ENCODE data around the gene ZMAT5.
A peak's percentile ranks its signal among the peaks of the same experiment; 100 is the strongest.

Gene ZMAT5

DNA sequence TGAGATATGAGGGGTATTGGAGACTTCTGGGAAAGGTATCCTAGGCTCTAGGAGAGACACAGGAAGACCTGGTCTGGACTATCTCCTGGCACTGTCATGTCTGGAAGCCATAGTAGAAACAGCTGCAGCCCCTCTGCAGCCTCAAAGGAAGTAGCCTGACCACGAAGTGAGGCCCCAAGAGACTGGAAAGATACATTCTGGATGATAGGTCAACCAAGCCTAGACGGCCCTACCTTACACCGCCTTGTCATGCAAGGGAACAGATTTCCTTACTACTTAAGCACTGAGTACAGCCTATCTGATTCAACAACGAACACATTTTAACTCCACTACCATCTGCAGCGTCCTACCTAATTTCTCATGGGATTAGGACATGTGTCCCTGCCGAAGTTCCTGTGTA is 31.5 kb upstream of the ZMAT5 start:
- Mint-ChIP-seq H3K27me3 (no peaks in the 10 kb centered on the region), H3K27ac (peak overlapping the region; percentile 9), H3K4me3 (no peak overlapping the region), H3K4me1 (peaks cover 39% of the 10 kb centered on the region), H3K36me3 (peaks cover 43% of the 10 kb centered on the region), H3K9me3 (no peaks in the 10 kb centered on the region)
- ATAC-seq, result peak; percentile 86

DNA sequence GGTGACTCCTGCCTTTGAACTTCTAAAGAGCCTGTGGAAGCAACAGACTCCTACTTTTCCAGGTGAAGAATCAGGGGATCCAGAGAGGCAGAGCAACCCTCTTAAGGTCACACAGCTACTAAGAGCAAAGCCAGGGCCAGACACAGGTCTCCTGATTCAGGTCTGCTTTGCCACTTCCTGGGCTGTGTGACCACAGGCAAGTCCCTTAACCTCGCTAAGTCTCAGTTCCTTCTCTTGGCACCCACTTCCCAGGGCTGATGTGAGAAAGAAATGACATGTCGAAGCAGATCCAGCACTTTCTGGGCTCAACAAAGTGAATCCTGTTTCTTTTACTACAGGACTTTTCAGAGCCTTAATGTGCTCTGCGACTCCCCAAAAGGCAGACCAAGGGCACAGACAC is 30.5 kb upstream of the ZMAT5 start:
- Mint-ChIP-seq H3K9me3 (no peaks in the 10 kb centered on the region), H3K27me3 (no peaks in the 10 kb centered on the region), H3K36me3 (peaks cover 52% of the 10 kb centered on the region), H3K4me1 (peaks cover 39% of the 10 kb centered on the region), H3K4me3 (no peak overlapping the region), H3K27ac (peak overlapping the region; percentile 9)
- peak; percentile 94 for ATAC-seq

DNA sequence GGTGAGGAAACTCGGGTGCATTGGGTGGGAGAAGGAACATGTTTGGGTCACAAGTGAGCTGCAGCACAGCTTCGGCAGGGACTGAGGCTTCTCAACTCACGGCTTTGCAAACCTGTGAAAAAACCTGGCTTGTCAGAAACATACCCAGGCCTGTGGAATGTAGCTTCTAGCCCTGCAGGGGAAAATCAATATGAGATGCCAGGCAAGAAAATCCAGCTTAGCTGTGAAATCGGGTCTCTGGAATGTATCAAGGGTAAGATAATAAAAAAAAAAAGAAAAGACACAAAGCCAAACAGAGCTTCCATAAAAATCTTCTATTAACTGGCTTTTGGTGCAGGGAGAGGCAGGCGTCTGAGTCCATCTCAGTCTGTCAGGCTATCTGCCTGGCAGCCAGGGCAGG is 28.9 kb upstream of the ZMAT5 start:
- peaks cover 39% of the 10 kb centered on the region for H3K4me1 Mint-ChIP-seq
- no peak for ATAC-seq
- no peak overlapping the region for H3K27ac Mint-ChIP-seq
- H3K9me3 Mint-ChIP-seq, result no peaks in the 10 kb centered on the region
- peaks cover 53% of the 10 kb centered on the region for H3K36me3 Mint-ChIP-seq
- no peaks in the 10 kb centered on the region for H3K27me3 Mint-ChIP-seq
- H3K4me3 Mint-ChIP-seq, result no peak overlapping the region

DNA sequence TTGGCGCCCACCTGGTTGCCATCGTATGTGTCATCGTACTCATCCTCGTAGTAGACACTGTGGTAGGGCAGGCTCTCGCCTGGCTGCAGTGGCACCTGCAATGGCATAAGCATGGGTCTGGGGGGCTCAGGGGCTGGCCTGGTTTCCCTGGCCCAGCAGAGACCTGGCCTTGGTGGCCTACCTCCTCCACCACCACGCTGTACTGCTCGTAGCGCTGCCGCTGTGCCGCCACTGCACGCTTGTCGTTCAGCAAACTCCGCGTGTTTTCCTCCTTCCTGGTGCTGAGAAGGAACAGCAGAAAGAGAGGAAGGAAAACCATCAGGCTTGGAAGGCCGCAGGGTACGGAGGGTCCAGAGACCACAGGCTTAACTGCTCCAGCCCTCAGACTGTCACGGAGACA is 26.6 kb upstream of the ZMAT5 start:
- H3K27me3 Mint-ChIP-seq, result no peaks in the 10 kb centered on the region
- no peak overlapping the region for H3K27ac Mint-ChIP-seq
- H3K9me3 Mint-ChIP-seq, result no peaks in the 10 kb centered on the region
- H3K36me3 Mint-ChIP-seq, result peaks cover 60% of the 10 kb centered on the region
- ATAC-seq, result no peak
- no peak overlapping the region for H3K4me3 Mint-ChIP-seq
- peaks cover 23% of the 10 kb centered on the region for H3K4me1 Mint-ChIP-seq

DNA sequence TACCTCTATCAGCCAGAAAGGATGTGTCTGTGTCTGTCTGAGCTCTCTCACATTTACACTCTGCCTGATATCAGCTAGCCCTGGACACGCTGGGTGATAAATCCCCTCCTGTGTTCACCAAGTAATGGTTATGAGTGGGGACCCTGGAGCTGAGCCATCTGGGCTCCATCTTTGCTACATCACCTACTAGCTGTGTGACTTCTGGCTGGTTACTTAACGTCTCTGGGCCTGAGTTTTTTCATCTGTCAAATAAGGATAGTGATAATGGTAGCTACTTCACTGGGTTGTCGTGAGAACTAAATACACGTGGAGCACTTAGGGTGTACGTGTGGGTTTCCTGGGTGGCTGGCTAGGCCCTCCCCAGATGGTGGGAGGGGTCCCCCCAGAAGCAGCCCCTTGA is 23.3 kb upstream of the ZMAT5 start:
- no peak overlapping the region for H3K27ac Mint-ChIP-seq
- H3K4me1 Mint-ChIP-seq, result peaks cover 2% of the 10 kb centered on the region
- no peaks in the 10 kb centered on the region for H3K9me3 Mint-ChIP-seq
- no peak for ATAC-seq
- peaks cover 61% of the 10 kb centered on the region for H3K36me3 Mint-ChIP-seq
- no peak overlapping the region for H3K4me3 Mint-ChIP-seq
- H3K27me3 Mint-ChIP-seq, result no peaks in the 10 kb centered on the region

DNA sequence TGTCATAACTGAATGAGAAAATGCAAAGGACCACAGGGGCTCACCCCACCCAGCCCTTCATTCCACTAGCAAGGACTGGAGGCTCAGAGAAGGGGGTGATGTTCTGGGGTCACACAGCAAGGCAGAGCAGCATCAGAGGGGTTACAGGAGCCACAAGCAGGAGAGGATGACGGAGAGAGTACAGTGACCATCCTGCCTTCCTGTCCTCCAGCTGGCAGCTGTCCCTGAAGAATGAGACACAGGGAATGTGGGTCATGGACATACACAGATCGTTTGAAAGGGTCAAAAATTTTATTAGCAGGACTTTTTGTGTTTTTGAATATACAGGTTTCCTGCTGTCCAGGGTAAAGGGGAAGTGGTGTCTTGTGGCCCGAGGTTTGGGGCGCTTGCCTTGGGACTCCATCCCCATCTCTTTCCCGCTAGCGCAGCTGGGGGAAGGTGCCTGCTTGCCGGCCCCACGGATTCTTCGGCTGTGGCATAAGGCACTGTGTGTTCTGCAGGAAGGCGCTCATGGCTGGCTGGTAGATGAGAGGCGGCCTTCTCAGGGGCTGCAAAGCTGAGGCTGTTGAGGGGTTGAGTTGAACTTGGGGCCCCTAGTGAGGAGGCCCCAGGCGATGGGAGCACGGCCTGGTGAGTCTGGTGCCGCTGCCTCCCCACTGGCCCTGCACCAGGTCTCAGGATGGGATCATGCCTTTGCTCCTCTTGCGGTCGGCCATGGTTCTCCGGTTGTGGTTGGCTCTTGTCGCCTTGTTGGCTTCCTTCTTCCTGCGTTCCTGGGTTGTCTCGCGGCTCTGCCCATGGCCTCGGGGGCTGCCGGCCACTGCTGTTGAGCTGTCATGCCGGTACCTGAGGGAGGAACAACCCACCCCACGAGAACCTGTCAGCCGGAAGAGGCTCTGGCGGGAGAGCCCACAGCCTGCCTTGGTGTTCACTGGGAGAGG is 21.8 kb upstream of the ZMAT5 start:
- H3K4me1 Mint-ChIP-seq, result peaks cover 12% of the 10 kb centered on the region
- no peaks in the 10 kb centered on the region for H3K9me3 Mint-ChIP-seq
- H3K27ac Mint-ChIP-seq, result no peak overlapping the region
- no peaks in the 10 kb centered on the region for H3K27me3 Mint-ChIP-seq
- H3K4me3 Mint-ChIP-seq, result no peak overlapping the region
- no peak for ATAC-seq
- peaks cover 61% of the 10 kb centered on the region for H3K36me3 Mint-ChIP-seq

DNA sequence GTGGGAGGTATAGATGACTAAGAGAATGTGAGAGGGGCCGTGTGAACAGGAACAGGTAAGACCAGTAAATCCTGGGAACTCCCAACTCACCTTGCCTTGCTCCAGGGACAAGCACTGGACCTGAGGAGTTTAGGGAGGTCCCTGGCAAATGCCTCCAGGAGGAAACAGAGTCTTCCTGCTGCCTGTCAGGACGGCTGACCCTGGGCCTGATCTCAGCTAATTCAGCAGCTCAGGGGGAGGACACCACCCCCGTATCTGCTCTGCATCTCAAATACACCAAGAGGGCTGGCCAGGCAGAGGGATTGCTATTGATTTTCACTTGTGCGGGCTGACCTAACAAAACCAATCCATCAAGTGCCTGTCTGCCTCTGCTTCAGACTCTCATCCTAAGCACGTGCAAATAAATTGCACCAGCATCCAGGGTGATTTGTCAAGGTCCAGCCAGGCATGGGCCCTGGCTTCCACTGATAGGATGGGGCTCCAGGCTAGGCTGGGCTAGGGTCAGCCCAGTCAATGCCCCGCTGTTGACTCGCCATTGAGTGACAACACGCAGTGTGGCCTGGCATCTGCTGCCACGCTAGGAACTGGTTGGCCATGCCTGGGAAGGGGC is 20.7 kb upstream of the ZMAT5 start:
- peak; percentile 34 for ATAC-seq
- H3K4me1 Mint-ChIP-seq, result peaks cover 12% of the 10 kb centered on the region
- H3K9me3 Mint-ChIP-seq, result no peaks in the 10 kb centered on the region
- H3K27ac Mint-ChIP-seq, result no peak overlapping the region
- H3K36me3 Mint-ChIP-seq, result peaks cover 52% of the 10 kb centered on the region
- no peak overlapping the region for H3K4me3 Mint-ChIP-seq
- no peaks in the 10 kb centered on the region for H3K27me3 Mint-ChIP-seq

DNA sequence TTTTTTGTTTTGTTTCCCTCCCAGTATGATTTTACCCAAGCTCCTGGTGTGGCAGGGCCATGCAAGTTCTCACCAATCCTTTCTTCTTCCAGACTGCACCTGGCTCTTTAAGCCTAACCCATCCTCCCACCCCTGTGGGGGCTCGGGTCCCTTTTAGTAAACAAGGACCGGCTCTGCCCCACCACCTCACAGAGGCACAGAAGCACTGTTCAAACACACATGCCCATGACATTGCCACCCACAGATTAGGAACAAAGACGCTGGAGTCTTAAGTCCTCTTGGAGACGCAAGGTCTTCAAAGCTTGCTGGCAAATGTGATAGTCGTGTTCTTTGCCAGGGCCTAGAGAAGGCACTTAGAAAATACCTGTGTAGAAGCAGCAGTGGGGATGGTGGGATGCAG is 19.2 kb upstream of the ZMAT5 start:
- Mint-ChIP-seq H3K4me3 (no peak overlapping the region), H3K27me3 (no peaks in the 10 kb centered on the region), H3K9me3 (no peaks in the 10 kb centered on the region), H3K27ac (no peak overlapping the region), H3K4me1 (peaks cover 12% of the 10 kb centered on the region), H3K36me3 (peaks cover 38% of the 10 kb centered on the region)
- no peak for ATAC-seq

DNA sequence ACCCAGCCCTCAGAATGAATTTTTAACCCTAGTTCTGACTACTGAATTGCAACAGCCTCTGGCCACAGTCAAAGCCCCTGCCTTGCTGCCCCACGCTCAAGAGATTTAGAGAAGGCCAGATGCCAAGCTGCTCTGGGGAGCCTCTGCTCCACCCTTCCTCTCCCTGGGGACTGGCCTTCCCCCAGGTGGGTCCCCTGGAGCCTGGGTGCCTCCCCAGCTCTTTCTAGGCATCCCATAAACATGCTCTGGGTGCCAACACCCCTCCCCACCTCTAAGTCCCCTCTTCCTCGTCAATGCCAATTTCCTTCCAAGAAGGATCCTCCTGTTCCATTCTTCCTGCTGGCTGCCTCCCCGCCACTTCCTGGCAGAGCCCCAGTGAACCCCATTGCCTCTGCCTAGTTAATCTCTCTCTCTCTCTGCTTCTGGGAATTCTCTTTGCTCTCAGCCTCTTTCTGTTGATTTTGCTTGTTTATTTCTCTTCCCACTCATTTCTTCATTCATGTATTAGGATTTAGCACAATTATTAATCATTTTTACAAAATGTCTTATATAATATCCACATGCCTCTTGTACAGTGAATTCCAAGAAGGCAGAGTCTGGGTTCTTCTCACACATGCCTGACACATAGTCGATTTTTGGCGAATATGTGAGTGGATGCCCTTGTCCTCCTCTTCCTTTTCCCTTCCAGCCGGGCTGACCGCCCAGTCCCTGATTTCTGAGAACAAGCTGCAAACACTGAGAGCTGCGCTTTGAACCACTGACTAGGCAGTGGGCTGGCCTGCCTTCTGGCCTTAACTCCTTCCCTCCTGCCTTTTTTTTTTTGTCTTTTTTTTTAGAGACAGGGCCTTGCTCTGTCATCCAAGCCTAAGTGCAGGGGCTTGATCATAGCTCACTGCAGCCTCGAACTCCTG is 17.9 kb upstream of the ZMAT5 start:
- Mint-ChIP-seq H3K36me3 (peaks cover 25% of the 10 kb centered on the region), H3K27ac (no peak overlapping the region), H3K4me1 (peaks cover 12% of the 10 kb centered on the region), H3K4me3 (no peak overlapping the region), H3K27me3 (no peaks in the 10 kb centered on the region), H3K9me3 (no peaks in the 10 kb centered on the region)
- ATAC-seq, result no peak

DNA sequence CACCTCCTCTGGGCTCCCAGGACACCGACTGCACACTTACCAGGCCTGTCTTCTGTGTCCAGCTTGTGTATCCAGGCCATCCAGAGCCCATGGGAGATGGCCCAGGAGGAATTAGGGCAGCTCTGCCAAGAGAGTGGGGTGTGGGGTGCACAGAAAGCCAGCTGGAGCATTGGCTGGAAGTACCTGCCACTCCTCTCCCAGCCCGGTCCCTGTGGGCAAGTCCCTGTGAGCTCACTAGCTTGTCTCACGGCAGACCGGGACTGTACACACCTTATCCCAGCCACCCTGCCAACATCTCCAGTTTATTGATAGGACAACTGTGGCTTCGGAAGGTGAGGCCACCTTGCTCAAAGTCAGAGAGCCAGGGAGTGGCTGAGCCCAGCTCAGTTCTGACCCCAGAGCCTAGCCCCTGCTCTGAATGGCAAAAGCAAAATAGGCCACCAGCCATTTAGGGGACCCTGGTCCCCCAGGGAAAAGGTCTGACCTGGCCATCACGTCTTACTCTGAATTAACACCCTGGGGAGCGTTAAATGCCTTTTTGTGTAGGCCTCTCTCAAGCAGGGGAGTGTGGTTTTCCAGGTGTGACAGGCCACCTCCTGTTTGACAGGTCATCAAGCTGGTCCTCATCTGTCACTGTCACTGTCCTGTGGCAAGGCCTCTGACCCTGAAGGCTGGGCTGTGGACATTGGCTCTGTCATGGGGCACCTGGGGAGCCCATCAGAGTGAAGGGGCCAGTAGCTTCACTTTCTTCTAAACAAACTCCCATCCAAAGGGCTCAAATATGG is 15.4 kb upstream of the ZMAT5 start:
- Mint-ChIP-seq H3K4me3 (no peak overlapping the region), H3K36me3 (peaks cover 3% of the 10 kb centered on the region), H3K27me3 (no peaks in the 10 kb centered on the region), H3K4me1 (peaks cover 12% of the 10 kb centered on the region), H3K9me3 (no peaks in the 10 kb centered on the region), H3K27ac (no peak overlapping the region)
- no peak for ATAC-seq

DNA sequence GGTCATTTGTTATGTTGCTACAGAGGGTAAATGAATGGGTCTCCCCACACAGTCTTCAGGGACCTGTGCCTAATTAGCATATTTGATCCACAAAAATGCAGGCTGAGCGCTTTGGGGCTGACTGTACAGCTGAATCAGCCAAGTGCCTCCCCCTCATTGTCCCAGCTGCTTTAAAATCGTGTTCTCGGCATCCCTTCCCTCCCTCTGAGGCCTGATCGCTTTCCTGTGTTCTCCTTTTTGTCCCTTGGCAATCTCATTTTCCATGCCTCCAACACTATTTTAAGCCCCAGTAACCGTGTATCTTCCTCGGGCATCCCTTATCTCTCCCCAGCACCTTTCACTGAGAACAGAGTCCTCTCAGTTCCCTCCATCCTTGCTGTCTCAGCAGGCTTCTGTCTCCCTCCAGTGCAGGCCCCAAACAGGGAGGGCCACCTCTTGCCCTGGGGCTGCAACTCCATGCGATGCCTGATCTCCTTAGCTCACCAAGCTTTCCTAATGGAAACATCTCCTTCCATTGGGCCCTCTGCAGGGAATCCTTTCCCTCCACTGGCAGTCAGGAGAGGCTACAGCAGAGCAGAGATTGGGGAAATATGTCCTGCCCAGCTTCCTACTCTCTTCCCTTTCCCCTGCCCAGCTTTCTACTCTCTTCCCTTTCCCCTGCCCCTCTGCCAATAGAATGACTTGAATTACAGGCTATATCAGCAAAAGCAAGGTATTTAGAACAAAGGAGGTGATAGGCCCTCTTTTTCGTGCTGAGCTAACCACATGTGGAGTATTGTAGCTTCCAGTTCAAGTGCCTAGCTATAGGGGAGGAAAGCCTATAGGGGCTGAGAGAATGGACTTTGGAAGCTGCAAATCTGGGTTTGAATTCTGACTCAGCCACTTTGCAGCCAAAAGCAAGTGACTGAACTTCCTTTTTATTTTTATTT is 14.2 kb upstream of the ZMAT5 start:
- no peaks in the 10 kb centered on the region for H3K36me3 Mint-ChIP-seq
- H3K4me3 Mint-ChIP-seq, result no peak overlapping the region
- no peak for ATAC-seq
- no peaks in the 10 kb centered on the region for H3K9me3 Mint-ChIP-seq
- H3K4me1 Mint-ChIP-seq, result peaks cover 12% of the 10 kb centered on the region
- H3K27me3 Mint-ChIP-seq, result no peaks in the 10 kb centered on the region
- H3K27ac Mint-ChIP-seq, result no peak overlapping the region

DNA sequence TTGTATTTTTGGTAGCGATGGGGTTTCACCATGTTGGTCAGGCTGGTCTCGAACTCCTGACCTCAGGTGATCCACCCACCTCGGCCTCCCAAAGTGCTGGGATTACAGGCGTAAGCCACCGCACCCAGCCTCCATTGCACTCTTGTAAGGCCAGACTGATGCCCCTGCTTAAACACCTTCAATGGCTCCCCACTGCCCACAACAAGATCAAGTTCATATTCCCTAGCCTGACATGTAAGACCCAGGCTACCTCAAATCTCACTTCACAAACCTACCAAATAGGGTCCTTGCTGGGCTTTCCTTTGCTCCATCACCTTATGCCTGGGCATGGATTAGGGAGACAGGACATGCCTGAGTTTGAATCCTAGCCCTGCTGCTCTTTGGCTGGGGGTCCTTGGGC is 13.4 kb upstream of the ZMAT5 start:
- peaks cover 11% of the 10 kb centered on the region for H3K4me1 Mint-ChIP-seq
- H3K36me3 Mint-ChIP-seq, result no peaks in the 10 kb centered on the region
- H3K27ac Mint-ChIP-seq, result no peak overlapping the region
- H3K27me3 Mint-ChIP-seq, result no peaks in the 10 kb centered on the region
- no peak overlapping the region for H3K4me3 Mint-ChIP-seq
- no peaks in the 10 kb centered on the region for H3K9me3 Mint-ChIP-seq
- ATAC-seq, result no peak

DNA sequence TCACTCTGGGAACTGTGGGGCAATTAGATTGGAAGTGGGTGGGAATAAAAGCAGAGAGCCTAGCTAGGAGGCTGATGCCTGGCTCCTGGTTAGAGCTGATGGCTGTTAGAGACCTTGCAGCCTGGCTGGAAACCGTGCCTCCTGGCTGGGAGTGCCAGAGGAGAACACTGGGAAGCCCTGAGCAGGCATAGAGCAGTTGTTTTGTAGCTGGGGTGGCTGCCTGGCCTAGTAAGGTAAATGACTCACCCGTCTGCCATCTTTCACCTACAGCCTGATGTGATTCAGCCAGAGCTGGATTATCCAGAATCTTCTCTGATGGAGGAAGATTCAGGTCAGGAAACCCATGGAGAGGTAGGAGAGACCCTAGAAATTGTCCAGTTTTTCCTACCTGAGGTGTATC is 6.4 kb upstream of the ZMAT5 start:
- no peak overlapping the region for H3K27ac Mint-ChIP-seq
- no peak overlapping the region for H3K4me3 Mint-ChIP-seq
- H3K4me1 Mint-ChIP-seq, result peaks cover 12% of the 10 kb centered on the region
- no peak for ATAC-seq
- no peaks in the 10 kb centered on the region for H3K9me3 Mint-ChIP-seq
- no peaks in the 10 kb centered on the region for H3K27me3 Mint-ChIP-seq
- peaks cover 28% of the 10 kb centered on the region for H3K36me3 Mint-ChIP-seq

DNA sequence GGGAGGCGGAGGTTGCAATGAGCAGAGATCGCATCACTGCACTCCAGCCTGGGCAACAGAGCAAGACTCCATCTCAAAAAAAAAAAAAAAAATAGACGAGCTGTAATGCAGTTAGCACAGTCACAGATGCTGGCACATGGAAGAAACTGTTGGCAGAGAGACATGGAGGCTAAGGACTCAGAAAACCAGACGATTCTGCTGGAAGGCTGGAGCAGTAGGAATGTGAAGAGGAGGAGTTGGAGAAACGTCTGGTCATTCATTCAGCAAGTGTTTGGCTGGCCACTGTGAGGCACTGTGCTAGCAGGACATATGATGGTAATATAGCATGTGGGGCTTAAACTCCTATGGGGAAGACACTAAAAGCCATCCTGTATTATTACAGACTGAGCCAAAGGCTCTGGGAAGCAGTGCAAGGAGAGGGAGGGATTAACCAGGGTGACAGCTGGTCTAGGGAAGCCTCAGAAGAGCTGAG is 5.4 kb upstream of the ZMAT5 start:
- Mint-ChIP-seq H3K27me3 (no peaks in the 10 kb centered on the region), H3K27ac (no peak overlapping the region), H3K4me3 (no peak overlapping the region), H3K36me3 (peaks cover 30% of the 10 kb centered on the region), H3K4me1 (peaks cover 22% of the 10 kb centered on the region), H3K9me3 (no peaks in the 10 kb centered on the region)
- ATAC-seq, result no peak

Measured in stimulated activated memory B cell treated with anti-CD40 and anti-IgM and Interleukin-4, amounts not matched to agents 10 μg/mL and 1 μg/mL and 100 μg/mL, for 72 hours (primary cell).